HG02678 (cell line): ENCODE measurements around the gene DMRTA2.

ENCODE experiments used
- ATAC-seq: cut with Tn5 transposase; IDR thresholded peaks from one replicate; pipeline ENCODE4 v1.9.1; 2021; ENCODE audit warnings: mild to moderate bottlenecking, moderate library complexity; ENCODE audit not compliant: unreplicated experiment

DMRTA2 gene

GRCh38 chr1:50424045-50424883 is 1.0 kb upstream of the DMRTA2 start:
- ATAC-seq = no peak

GRCh38 chr1:50423670-50424000 is 392 bp upstream of the DMRTA2 start:
- no peak for ATAC-seq

DNA sequence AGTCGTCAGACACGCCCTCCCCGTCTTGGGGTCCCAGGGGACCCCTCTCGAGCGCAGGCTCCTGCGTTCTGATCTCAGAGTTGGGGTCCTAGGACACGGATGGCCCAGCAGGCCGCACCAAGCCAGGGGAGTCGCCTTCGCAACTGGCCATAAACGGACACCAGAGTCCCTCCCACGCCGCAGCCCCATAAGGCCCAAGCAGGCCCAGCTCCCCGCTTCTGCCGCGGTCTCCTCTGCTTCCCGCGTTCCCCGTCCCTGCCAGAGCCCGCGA is 633 bp downstream of the DMRTA2 start:
- no peak for ATAC-seq

GRCh38 chr1:50421768-50422674 is 1.2 kb downstream of the DMRTA2 start:
- no peak for ATAC-seq

- no peak for ATAC-seq
Measured at GRCh38 chr1:50421366-50421748, 1.9 kb downstream of the DMRTA2 start.

- ATAC-seq = no peak
Measured at GRCh38 chr1:50420689-50421365, 2.4 kb downstream of the DMRTA2 start.

DNA sequence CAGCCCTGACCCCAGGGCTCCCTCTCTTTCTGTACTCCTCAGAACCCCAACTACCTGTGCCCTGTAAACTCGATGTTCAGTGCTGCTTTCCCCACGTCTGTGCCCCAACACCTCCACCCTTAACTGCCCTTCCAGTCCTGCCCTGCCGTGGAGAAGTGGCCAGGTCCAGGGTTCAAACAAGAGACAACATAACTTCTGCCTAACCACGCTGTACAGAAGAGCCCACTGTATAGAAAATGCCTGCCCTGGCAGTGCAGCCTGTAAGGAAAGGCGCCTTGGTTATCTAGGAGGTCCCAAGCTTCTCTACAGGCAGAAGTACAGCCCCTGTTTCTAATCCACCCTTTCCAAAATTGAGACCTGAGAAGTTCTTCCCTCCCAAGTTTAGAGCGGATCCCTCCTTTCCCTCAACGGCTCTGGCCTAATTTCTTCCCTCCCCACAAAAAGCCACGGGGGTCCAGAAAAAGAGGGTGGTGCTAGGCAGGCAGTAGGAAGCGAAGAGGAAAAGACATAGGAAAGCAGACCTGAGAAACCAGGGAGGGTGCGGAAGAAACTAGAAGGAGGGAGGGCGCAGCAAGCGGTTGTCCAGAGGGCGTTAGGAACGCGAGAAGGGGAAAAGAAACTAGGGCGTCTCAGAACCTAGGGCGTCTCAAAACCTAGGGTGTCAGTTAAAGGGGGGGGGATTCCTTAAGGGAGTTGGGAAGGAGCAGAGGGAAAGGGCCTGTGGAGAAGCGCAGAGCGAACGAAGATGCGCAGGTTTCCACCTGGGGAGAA is 3.2 kb downstream of the DMRTA2 start:
- no peak for ATAC-seq

- no peak for ATAC-seq
Measured at GRCh38 chr1:50419192-50419906, 3.9 kb downstream of the DMRTA2 start.

DNA sequence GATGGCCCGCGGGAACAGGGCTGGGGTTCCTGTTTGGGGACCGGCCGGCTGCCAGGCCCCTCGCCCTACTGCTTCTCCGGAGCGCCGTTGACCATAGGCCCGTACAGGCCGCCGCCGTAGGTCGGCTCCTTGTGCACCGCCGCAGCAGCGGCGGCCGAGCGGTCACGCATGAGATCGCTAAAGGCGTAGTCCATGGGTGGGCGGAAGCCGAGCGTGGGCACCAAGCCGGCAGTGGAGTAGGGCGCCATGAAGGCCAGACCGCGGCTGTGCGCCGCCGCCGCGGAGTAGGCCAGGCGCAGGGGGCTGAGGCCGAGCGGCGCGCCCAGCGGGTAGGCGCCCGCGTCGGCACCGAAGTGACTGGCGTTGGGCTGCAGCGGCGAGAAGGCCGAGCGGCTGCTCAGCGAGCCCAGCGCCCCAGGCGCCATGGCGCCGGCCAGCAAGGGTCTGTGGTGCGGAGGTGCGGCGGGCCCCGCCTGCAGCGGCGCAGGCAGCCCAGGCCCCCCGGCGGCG is 4.6 kb downstream of the DMRTA2 start:
- ATAC-seq = no peak

GRCh38 chr1:50417946-50418599 is 5.2 kb downstream of the DMRTA2 start:
- no peak for ATAC-seq

DNA sequence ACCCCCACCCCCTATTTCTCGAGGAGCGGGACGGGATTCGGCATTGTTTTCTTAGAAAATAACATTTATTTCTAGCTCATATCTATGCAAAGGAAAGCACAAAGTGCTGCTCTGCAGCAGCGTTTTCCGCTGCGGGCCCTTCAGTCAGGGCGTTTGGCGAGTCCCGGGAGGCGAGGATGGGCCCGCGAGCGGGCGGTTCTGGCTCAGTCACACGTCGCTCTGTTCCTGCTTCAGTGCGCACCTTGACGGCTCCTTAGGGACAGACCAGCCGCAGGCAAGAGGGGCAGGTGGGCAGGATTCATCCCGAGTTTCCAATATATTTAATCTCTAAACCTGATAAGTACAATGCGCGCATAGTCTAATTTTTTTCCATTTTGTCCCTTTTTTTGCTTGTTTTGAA is 5.7 kb downstream of the DMRTA2 start:
- ATAC-seq = no peak

DNA sequence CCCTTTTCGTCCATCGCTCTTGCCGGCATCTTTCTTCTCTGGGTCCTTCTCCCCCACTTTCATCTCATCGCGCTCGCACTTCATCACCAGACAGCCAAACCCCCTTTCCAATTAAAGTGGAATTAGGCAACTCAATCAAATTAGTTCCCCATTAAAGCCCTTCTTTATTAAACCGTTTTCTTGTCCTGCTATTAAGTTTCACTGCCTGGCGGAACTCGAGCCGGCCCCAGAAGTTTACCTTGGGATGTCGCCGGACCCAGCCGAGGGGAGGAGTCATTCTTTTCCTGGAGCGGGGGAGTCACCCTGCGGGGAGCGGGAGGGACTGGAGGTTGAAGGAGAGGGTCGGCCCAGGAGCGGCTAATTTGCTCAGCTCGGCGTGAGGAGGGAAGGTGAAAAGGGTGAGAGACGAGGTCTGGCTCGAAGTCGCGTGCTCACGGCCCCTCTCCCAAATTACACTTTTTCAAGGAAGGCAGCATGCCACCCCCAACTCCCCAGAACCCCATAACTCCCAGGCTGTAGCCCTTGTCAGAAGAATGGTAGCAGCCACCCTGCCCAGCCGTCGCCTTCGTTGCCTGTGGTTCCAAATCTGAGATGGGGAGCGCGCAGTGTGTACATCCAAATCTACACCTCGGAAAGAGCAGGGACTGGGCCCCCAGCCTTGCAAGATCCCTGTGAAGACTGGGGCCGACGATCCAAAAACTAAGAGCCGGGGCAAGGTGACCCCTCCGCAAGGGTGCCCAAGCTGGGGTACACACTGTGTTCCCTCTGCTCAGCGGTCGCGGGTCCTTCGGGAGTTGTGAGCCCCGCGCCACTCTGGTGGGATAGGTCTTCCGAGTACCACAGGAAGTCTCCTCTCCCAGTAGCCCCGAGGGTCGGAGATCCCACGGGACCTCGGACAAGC is 6.4 kb downstream of the DMRTA2 start:
- ATAC-seq = no peak

- ATAC-seq = no peak
Measured at GRCh38 chr1:50416150-50416527, 7.1 kb downstream of the DMRTA2 start.

DNA sequence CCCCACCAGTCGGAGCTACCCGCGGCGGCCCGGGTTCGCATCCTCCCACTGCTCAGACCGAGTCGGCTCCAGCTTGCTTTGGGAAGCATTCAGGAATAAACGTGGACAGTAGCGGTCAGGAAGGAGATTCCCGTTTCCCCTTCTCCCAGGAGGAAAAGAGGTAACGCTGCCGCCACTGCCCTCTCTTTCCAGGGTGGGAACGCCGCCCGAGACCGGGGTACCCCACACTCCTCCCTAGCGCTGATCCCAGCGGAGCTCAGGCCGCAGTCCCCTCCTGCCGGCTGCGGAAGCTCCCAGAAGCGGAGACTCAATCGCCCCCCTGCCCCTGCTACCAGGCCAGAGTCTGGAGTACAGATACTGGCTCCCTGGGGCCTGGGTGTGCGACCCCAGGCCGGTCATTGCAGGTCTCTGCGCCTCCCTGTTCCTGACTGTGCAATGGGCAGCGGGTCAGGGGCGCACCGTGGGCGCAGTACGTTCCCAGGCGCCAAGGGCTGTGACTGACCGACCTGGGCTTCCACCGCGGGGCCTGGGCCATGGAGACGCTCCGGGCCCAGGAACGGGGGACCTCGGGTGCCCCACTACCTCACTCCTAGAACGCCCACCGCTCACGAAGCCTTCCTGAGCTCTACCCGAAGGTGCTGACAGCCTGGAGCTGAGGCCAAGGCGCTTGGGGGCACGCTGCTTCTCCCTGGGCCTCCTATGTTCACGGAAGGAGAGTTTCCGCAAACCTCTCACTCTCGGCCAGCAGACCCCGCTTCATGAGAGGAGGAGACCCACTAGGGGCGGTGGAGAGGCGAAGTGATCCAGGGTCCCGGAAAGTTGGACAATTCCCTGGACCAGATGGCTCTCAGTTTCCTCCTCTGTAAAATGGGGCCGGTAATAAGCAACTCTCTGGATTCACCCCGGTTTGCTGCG is 7.8 kb downstream of the DMRTA2 start:
- ATAC-seq = no peak

GRCh38 chr1:50414853-50415234 is 8.4 kb downstream of the DMRTA2 start:
- no peak for ATAC-seq

GRCh38 chr1:50412813-50413476 is 10.3 kb downstream of the DMRTA2 start:
- ATAC-seq = no peak

GRCh38 chr1:50405814-50406213 is 17.4 kb downstream of the DMRTA2 start:
- ATAC-seq = no peak
